ENCODE results near the gene FARSA. TPM values are rescaled to one million over a fixed set of nuclear protein-coding genes. Genes with fewer than 3 reads are reported as not detected.
A peak's percentile ranks its signal among the peaks of the same experiment; 100 is the strongest.
"Not testable (repeated sequence)": the region's sequence is repeated elsewhere in the genome, so short reads cannot be mapped to it uniquely, and the experiment has no call there.

Gene FARSA
- total and polyA plus RNA-seq, 2 donors = 27.2 to 51.3 TPM

GRCh38 chr19:12913011-12913561, 20.4 kb downstream of the FARSA start:
- Histone ChIP-seq H3K4me1 (ENCODE audit: insufficient read depth) (no peaks in the 10 kb centered on the region), H3K36me3 (ENCODE audit: insufficient read depth) (no peaks in the 10 kb centered on the region), H3K27ac (ENCODE audit: low read depth) (peak overlapping the region; percentile 34), H3K4me3 (ENCODE audit: low read depth, low read length) (no peak overlapping the region)
- WGBS = 4% methylated on average over 22 of the region's 22 CpGs
- peak; percentile 69 for DNase-seq (ENCODE audit: extremely low spot score)

DNA sequence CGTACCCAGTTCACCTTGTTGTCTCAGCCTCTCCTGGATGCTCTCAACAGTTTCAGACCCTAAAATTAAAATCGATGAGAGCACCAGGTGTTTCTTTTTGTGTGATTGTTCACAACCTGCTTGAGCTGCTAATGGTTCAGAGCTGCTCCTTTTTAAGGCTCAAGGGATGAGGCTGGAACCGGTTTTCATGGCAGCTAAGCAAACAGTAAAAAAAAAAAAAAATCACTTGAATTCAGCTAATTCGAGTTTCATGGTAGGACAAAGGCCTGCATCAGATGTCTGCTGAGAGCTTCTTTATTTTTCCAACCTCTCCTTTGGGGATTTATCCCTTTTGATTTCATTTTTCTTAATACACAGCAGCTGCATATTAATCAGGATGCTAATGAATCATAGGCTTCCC, 20.9 kb downstream of the FARSA start:
- Histone ChIP-seq H3K27ac (ENCODE audit: low read depth) (no peak overlapping the region), H3K36me3 (ENCODE audit: insufficient read depth) (no peaks in the 10 kb centered on the region), H3K4me3 (ENCODE audit: low read depth, low read length) (no peak overlapping the region), H3K4me1 (ENCODE audit: insufficient read depth) (no peaks in the 10 kb centered on the region)
- no peak for DNase-seq (ENCODE audit: extremely low spot score)
- 32% methylated on average over 4 of the region's 4 CpGs for WGBS

DNA sequence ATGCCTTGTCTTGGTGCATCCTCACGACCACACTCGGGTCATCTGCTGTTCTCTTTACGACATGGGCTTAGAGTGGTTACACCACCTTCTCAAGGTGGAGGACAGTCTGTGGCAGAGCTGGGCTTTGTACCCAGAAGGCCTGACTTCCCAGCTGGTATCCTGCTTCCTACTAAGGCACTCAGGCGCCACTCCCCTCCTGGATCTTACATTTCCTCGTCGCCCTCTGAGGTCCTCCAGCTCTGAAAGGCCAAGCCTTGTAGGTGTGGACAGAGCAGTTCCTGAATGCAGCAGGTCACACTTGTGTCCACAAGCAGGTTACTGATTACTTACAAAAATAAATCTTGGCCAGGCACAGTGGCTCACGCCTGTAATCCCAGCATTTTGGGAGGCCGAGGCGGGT, 26.3 kb downstream of the FARSA start:
- H3K36me3 ChIP-seq (ENCODE audit: insufficient read depth) = no peaks in the 10 kb centered on the region
- H3K4me3 ChIP-seq (ENCODE audit: low read depth, low read length) = no peak overlapping the region
- WGBS = 79% methylated on average over 9 of the region's 9 CpGs
- no peaks in the 10 kb centered on the region for H3K4me1 ChIP-seq (ENCODE audit: insufficient read depth)
- no peak for DNase-seq (ENCODE audit: extremely low spot score)
- H3K27ac ChIP-seq (ENCODE audit: low read depth) = no peak overlapping the region

DNA sequence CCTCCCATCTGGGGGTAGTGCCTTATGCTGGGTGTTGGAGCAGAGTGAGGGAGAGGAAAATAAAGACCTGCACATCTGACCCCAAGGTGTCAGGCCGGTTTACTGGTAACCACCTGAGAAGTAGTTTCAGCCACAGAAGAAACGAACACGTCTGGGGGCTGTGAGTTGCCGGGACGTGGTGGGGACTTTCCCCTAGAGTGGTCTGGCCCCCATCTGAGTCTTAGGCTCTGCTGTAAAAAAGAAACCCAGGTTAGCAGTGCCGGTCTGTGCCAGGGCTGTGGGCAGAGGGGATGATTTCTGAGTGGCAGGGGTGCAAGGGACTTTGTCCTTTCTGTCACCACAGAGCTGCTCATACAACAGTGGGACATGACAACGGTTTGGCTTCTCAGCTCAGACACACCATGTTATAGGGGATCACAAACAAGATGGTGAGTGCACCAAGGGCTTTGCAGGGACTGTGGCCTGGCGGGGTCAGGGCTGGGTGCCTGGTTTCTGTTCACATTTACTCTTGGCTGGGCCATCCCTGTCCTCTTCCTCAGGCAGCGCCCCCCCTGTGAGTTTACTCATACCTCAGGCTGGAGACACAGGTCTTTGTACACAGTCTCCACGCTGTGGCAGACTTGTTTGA, 33.5 kb downstream of the FARSA start:
- no peak overlapping the region for H3K27ac ChIP-seq (ENCODE audit: low read depth)
- no peaks in the 10 kb centered on the region for H3K4me1 ChIP-seq (ENCODE audit: insufficient read depth)
- 90% methylated on average over 10 of the region's 10 CpGs for WGBS
- H3K36me3 ChIP-seq (ENCODE audit: insufficient read depth) = no peaks in the 10 kb centered on the region
- no peak overlapping the region for H3K4me3 ChIP-seq (ENCODE audit: low read depth, low read length)
- DNase-seq (ENCODE audit: extremely low spot score) = no peak

DNA sequence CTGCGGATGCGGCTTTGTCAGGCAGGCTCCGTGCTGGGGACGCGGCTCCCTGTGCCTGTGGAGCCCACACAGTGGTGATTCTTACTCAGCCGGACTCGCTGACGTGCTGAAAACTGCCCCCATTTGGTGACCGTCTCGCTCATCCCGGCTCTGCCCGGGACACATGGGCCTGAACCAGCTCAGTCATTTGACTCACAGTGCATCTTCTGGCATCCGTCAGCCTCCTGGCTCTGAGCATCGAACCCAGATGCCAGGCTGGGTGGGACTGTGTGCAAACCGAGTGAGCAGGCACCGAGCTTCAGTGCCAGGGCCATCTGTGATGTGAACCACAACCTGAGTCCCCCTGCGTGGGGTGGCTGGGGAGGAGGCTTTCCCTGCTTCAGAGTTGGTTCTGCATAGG, 37.1 kb downstream of the FARSA start:
- no peak for DNase-seq (ENCODE audit: extremely low spot score)
- Histone ChIP-seq H3K4me3 (ENCODE audit: low read depth, low read length) (no peak overlapping the region), H3K27ac (ENCODE audit: low read depth) (no peak overlapping the region), H3K36me3 (ENCODE audit: insufficient read depth) (no peaks in the 10 kb centered on the region), H3K4me1 (ENCODE audit: insufficient read depth) (no peaks in the 10 kb centered on the region)
- WGBS = 95% methylated on average over 17 of the region's 17 CpGs

DNA sequence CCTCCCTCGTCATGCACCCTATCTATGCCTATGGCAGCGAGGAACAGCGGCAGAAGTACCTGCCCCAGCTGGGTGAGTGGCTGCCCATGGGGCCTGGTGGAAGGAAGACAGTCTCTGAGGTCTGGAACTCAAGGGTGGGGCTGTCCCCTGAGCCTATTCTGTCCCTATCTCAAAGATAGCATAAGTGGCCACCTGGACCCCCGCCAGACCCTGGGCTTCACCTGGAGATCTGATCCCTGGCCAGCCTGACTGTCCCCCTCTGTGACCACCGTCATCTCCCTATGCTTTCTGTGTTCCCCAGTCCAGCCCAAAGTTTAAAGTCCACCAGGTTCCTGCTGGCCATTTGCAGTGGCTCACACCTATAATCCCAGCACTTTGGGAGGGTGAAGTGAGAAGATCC, 39.9 kb downstream of the FARSA start:
- no peaks in the 10 kb centered on the region for H3K4me1 ChIP-seq (ENCODE audit: insufficient read depth)
- H3K36me3 ChIP-seq (ENCODE audit: insufficient read depth) = no peaks in the 10 kb centered on the region
- WGBS = 90% methylated on average over 5 of the region's 5 CpGs
- H3K4me3 ChIP-seq (ENCODE audit: low read depth, low read length) = no peak overlapping the region
- DNase-seq (ENCODE audit: extremely low spot score) = no peak
- H3K27ac ChIP-seq (ENCODE audit: low read depth) = no peak overlapping the region

GRCh38 chr19:12891553-12892021, 41.9 kb downstream of the FARSA start:
- Histone ChIP-seq H3K4me3 (ENCODE audit: low read depth, low read length) (peak overlapping the region; percentile 67), H3K27ac (ENCODE audit: low read depth) (no peak overlapping the region), H3K4me1 (ENCODE audit: insufficient read depth) (no peaks in the 10 kb centered on the region), H3K36me3 (ENCODE audit: insufficient read depth) (no peaks in the 10 kb centered on the region)
- WGBS = 6% methylated on average over 26 of the region's 26 CpGs
- DNase-seq (ENCODE audit: extremely low spot score) = no peak

- H3K4me3 ChIP-seq (ENCODE audit: low read depth, low read length) = peak within 1 kb of the TSS; percentile 67
- H3K4me1 ChIP-seq (ENCODE audit: insufficient read depth) = no peaks in the 10 kb centered on the region
- under 1% methylated on average over 49 of the region's 49 CpGs for WGBS
- DNase-seq (ENCODE audit: extremely low spot score) = peak; percentile 97
- no peaks in the 10 kb centered on the region for H3K36me3 ChIP-seq (ENCODE audit: insufficient read depth)
- peak within 1 kb of the TSS; percentile 12 for H3K27ac ChIP-seq (ENCODE audit: low read depth)
Observed at GRCh38 chr19:12890787-12891552, 42.5 kb downstream of the FARSA start, which contains the start of gene GCDH. TSS of gene GCDH (plus strand) at chr19:12891160. CDS start at chr19:12891305, 145 bp downstream.

DNA sequence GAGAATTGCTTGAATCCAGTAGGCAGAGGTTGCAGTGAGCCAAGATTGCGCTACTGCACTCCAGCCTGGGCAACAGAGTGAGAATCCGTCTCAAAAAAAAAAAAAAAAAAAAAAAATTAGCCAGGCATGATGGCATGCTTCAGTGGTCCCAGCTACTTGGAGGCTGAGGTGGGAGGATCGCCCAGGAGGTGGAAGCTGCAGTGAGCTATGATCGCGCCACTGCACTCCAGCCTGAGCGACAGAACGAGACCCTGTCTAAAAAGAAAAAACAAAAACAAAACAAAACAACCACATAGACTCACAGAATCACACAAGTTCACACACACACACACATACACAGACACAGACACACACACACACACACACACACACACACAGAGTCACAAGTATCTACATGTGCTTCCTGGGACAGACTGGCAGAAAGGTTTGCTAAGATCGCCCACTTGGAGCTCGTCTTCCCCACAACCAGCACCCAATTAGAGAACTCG, 43.2 kb downstream of the FARSA start:
- not testable (repeated sequence) for DNase-seq (ENCODE audit: extremely low spot score); H3K36me3 ChIP-seq (ENCODE audit: insufficient read depth); H3K4me1 ChIP-seq (ENCODE audit: insufficient read depth); H3K4me3 ChIP-seq (ENCODE audit: low read depth, low read length)
- 29% methylated on average over 10 of the region's 10 CpGs for WGBS
- H3K27ac ChIP-seq (ENCODE audit: low read depth) = peak overlapping the region; percentile 12

DNA sequence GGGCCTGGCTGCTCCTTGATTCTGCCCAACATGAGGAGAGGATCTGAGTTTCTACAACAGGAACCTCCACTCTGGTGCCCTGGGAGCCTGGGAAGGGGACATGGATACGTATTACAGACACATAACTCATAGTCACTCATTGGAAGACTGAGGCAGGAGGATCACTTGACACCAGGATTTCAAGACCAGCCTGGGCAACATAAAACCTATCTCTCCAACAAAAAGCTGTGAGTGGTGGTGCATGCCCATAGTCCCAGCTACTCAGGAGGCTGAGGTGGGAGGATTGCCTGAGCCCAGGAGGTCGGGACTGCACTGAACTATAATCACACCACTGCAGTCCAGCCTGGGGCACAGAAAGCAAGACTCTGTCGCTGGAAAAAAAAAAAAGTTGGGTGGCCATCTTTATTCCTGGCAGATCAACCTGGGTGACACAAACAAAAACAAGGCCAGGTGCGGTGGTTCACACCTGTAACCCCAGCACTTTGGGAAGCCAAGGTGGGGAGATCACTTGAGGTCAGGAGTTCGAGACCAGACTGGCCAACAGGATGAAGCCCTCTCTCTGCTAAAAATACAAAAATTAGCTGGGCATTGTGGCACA, 45.4 kb downstream of the FARSA start:
- H3K36me3 ChIP-seq (ENCODE audit: insufficient read depth) = no peaks in the 10 kb centered on the region
- DNase-seq (ENCODE audit: extremely low spot score) = no peak
- H3K4me1 ChIP-seq (ENCODE audit: insufficient read depth) = no peaks in the 10 kb centered on the region
- 74% methylated on average over 5 of the region's 5 CpGs for WGBS
- H3K4me3 ChIP-seq (ENCODE audit: low read depth, low read length) = no peak overlapping the region
- no peak overlapping the region for H3K27ac ChIP-seq (ENCODE audit: low read depth)

- Histone ChIP-seq H3K4me3 (ENCODE audit: low read depth, low read length) (no peak within 1 kb of the TSS), H3K27ac (ENCODE audit: low read depth) (no peak within 1 kb of the TSS), H3K4me1 (ENCODE audit: insufficient read depth) (no peaks in the 10 kb centered on the region), H3K36me3 (ENCODE audit: insufficient read depth) (no peaks in the 10 kb centered on the region)
- 68% methylated on average over 17 of the region's 17 CpGs for WGBS
- DNase-seq (ENCODE audit: extremely low spot score) = no peak
Observed at GRCh38 chr19:12886969-12887747, 46.4 kb downstream of the FARSA start, which contains the start of gene KLF1. TSS of gene KLF1 (minus strand) at chr19:12887201. CDS start at chr19:12887140, 61 bp downstream.

DNA sequence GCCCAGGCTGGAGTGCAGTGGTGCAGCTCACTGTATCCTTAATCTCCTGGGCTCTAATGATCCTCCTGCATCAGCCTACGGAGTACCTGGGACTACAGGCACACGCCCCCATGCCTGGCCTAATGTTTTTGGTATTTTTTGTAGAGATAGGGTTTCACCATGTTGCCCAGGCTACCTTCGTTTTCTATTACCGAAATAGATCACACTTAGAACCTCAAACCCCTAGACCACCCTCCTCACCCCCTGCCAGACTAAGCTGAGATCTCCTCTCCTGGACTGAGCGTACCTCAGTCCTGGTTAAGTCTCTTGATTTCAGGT, 46.9 kb downstream of the FARSA start:
- Histone ChIP-seq H3K4me3 (ENCODE audit: low read depth, low read length) (no peak overlapping the region), H3K27ac (ENCODE audit: low read depth) (no peak overlapping the region), H3K4me1 (ENCODE audit: insufficient read depth) (no peaks in the 10 kb centered on the region), H3K36me3 (ENCODE audit: insufficient read depth) (no peaks in the 10 kb centered on the region)
- 80% methylated on average over 5 of the region's 5 CpGs for WGBS
- no peak for DNase-seq (ENCODE audit: extremely low spot score)

Measured in urinary bladder (tissue), 4 donors.